ENCODE data around the gene GRIK4. TPM values are rescaled to one million over a fixed set of nuclear protein-coding genes. Genes with fewer than 3 reads are reported as not detected.

The GRIK4 gene
- polyA plus RNA-seq, 1 donor from 2014 or later = 3.4 TPM

DNA sequence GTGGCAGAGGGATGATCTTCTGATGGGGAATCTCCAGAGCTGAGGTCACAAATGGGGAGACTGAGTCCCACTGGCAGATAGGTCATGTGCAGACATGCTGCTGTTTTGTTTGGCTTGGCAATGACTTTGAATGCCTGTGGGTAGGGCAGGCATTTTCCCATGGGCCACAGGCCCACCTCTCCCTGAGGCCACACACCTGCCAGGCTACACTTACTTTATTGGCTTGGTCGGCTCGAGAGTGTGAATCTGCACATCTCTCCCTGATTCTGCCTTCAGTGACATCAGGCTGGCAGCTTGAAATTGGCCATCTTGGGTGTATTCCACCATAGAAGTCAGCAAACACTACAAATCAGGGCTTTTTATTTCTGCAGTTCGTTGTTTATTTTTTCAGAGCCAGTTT, 91.5 kb downstream of the GRIK4 start:
- Histone ChIP-seq H3K4me2 (ENCODE audit: low read length) (no peak overlapping the region), H2AFZ (ENCODE audit: low read depth, low read length) (no peak overlapping the region), H3K9me3 (ENCODE audit: low read length) (no peaks in the 10 kb centered on the region), H3K36me3 (ENCODE audit: insufficient read depth, low read length) (no peaks in the 10 kb centered on the region), H3K4me3 (ENCODE audit: low read length) (no peak overlapping the region), H3K27me3 (ENCODE audit: insufficient read depth, low read depth, low read length) (no peaks in the 10 kb centered on the region), H3K27ac (ENCODE audit: low read length) (no peak overlapping the region), H3K9ac (ENCODE audit: low read length) (no peak overlapping the region), H4K20me1 (ENCODE audit: insufficient read depth) (no peaks in the 10 kb centered on the region), H3K79me2 (replicated peaks; ENCODE audit: insufficient read depth, low read length) (no peaks in the 10 kb centered on the region), H3K9me2 (ENCODE audit: insufficient read depth, low read length) (no peaks in the 10 kb centered on the region), H3F3A (ENCODE audit: insufficient read depth, low read length, poor library complexity, severe bottlenecking) (no peaks in the 10 kb centered on the region)
- TF ChIP-seq EP300 (conservative IDR thresholded peaks at IDR 0.05; ENCODE audit: poor library complexity, severe bottlenecking) = no peak
- no peak for TF ChIP-seq RAD21 (conservative IDR thresholded peaks at IDR 0.05)
- TF ChIP-seq, protein P1, sequence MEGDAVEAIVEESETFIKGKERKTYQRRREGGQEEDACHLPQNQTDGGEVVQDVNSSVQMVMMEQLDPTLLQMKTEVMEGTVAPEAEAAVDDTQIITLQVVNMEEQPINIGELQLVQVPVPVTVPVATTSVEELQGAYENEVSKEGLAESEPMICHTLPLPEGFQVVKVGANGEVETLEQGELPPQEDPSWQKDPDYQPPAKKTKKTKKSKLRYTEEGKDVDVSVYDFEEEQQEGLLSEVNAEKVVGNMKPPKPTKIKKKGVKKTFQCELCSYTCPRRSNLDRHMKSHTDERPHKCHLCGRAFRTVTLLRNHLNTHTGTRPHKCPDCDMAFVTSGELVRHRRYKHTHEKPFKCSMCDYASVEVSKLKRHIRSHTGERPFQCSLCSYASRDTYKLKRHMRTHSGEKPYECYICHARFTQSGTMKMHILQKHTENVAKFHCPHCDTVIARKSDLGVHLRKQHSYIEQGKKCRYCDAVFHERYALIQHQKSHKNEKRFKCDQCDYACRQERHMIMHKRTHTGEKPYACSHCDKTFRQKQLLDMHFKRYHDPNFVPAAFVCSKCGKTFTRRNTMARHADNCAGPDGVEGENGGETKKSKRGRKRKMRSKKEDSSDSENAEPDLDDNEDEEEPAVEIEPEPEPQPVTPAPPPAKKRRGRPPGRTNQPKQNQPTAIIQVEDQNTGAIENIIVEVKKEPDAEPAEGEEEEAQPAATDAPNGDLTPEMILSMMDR (IDR thresholded peaks at IDR 0.05; ENCODE audit: poor library complexity, severe bottlenecking) = no peak
- TF ChIP-seq, protein P2, sequence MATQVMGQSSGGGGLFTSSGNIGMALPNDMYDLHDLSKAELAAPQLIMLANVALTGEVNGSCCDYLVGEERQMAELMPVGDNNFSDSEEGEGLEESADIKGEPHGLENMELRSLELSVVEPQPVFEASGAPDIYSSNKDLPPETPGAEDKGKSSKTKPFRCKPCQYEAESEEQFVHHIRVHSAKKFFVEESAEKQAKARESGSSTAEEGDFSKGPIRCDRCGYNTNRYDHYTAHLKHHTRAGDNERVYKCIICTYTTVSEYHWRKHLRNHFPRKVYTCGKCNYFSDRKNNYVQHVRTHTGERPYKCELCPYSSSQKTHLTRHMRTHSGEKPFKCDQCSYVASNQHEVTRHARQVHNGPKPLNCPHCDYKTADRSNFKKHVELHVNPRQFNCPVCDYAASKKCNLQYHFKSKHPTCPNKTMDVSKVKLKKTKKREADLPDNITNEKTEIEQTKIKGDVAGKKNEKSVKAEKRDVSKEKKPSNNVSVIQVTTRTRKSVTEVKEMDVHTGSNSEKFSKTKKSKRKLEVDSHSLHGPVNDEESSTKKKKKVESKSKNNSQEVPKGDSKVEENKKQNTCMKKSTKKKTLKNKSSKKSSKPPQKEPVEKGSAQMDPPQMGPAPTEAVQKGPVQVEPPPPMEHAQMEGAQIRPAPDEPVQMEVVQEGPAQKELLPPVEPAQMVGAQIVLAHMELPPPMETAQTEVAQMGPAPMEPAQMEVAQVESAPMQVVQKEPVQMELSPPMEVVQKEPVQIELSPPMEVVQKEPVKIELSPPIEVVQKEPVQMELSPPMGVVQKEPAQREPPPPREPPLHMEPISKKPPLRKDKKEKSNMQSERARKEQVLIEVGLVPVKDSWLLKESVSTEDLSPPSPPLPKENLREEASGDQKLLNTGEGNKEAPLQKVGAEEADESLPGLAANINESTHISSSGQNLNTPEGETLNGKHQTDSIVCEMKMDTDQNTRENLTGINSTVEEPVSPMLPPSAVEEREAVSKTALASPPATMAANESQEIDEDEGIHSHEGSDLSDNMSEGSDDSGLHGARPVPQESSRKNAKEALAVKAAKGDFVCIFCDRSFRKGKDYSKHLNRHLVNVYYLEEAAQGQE (IDR thresholded peaks at IDR 0.05; ENCODE audit: borderline replicate concordance) = no peak
- no peak for TF ChIP-seq MXI1 (conservative IDR thresholded peaks at IDR 0.05; ENCODE audit: poor library complexity, severe bottlenecking)
- TF ChIP-seq SMC3 (conservative IDR thresholded peaks at IDR 0.05; ENCODE audit: poor library complexity) = no peak
- TF ChIP-seq EZH2 (IDR thresholded peaks at IDR 0.05; ENCODE audit: borderline replicate concordance, insufficient read depth, low read length, poor library complexity, severe bottlenecking) = no peak
- TF ChIP-seq POLR2AphosphoS5 (IDR thresholded peaks at IDR 0.05) = no peak
- no peak for TF ChIP-seq TAF1 (IDR thresholded peaks at IDR 0.05; ENCODE audit: low read depth)

DNA sequence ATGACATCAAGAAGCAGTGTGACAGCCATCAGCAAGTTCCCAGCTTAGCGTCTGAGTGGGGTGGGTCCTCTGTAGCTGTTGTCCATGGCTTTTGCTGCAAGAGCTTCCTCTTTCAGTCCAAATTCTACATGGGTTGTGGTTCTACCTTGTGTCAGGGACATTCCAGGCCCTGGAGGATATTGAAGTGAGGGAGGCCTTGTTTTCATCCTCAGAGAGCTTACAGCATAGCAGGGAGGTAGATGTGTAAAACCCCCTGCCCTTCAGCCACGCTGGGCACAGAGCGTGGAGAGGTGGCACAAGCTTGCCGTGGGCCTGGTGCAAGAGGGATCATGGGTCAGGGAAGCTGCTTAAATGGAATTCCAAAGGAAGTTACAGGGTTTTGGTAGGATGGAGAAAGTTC, 93.9 kb downstream of the GRIK4 start:
- Histone ChIP-seq H3K79me2 (replicated peaks; ENCODE audit: insufficient read depth, low read length) (no peaks in the 10 kb centered on the region), H3K27ac (ENCODE audit: low read length) (no peak overlapping the region), H3K4me3 (ENCODE audit: low read length) (no peak overlapping the region), H3K9me3 (ENCODE audit: low read length) (no peaks in the 10 kb centered on the region), H4K20me1 (ENCODE audit: insufficient read depth) (no peaks in the 10 kb centered on the region), H3K36me3 (ENCODE audit: insufficient read depth, low read length) (no peaks in the 10 kb centered on the region), H3F3A (ENCODE audit: insufficient read depth, low read length, poor library complexity, severe bottlenecking) (no peaks in the 10 kb centered on the region), H3K27me3 (ENCODE audit: insufficient read depth, low read depth, low read length) (no peaks in the 10 kb centered on the region), H2AFZ (ENCODE audit: low read depth, low read length) (no peak overlapping the region), H3K9ac (ENCODE audit: low read length) (no peak overlapping the region), H3K4me2 (ENCODE audit: low read length) (no peak overlapping the region), H3K9me2 (ENCODE audit: insufficient read depth, low read length) (no peaks in the 10 kb centered on the region)
- no peak for TF ChIP-seq RAD21 (conservative IDR thresholded peaks at IDR 0.05)
- no peak for TF ChIP-seq SMC3 (conservative IDR thresholded peaks at IDR 0.05; ENCODE audit: poor library complexity)
- TF ChIP-seq, protein P2 (IDR thresholded peaks at IDR 0.05; ENCODE audit: borderline replicate concordance) = no peak
- no peak for TF ChIP-seq MXI1 (conservative IDR thresholded peaks at IDR 0.05; ENCODE audit: poor library complexity, severe bottlenecking)
- no peak for TF ChIP-seq TAF1 (IDR thresholded peaks at IDR 0.05; ENCODE audit: low read depth)
- TF ChIP-seq EP300 (conservative IDR thresholded peaks at IDR 0.05; ENCODE audit: poor library complexity, severe bottlenecking) = no peak
- no peak for TF ChIP-seq POLR2AphosphoS5 (IDR thresholded peaks at IDR 0.05)
- TF ChIP-seq, protein P1 (IDR thresholded peaks at IDR 0.05; ENCODE audit: poor library complexity, severe bottlenecking) = no peak
- TF ChIP-seq EZH2 (IDR thresholded peaks at IDR 0.05; ENCODE audit: borderline replicate concordance, insufficient read depth, low read length, poor library complexity, severe bottlenecking) = no peak

All from neural cell (in vitro differentiated cells).